ENCODE results near the gene HUNK. TPM values are rescaled to one million over a fixed set of nuclear protein-coding genes. Genes with fewer than 3 reads are reported as not detected.
"Not testable (repeated sequence)": the region's sequence is repeated elsewhere in the genome, so short reads cannot be mapped to it uniquely, and the experiment has no call there.

The HUNK gene
- total RNA-seq, 1 donor from 2014 or later = 0.44 TPM

DNA sequence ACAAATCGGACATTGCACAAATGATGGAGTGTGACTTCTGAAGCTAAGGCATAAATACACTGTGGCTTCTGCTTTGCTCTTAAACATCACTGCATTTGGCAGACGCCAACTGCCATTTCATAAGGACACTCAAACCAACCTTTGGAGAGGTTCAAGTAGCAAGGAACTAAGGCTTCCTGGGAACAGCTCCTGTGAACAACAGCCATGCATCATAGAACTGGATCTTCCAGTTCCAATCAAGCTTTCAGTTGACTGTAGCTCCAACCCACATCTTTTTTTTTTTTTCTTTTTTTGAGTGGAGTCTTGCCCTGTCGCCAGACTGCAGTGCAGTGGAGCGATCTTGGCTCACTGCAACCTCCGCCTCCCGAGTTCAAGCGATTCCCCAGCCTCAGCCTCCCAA lies 10.7 kb upstream of the HUNK start:
- Histone ChIP-seq H3K9me3 (replicated peaks) (no peaks in the 10 kb centered on the region), H3K36me3 (no peaks in the 10 kb centered on the region), H3K4me1 (peaks cover 10% of the 10 kb centered on the region), H3K27ac (replicated peaks) (no peak overlapping the region), H3K27me3 (ENCODE audit: low read depth) (peaks cover 15% of the 10 kb centered on the region), H3K4me3 (no peak overlapping the region)
- TF ChIP-seq, protein P1, sequence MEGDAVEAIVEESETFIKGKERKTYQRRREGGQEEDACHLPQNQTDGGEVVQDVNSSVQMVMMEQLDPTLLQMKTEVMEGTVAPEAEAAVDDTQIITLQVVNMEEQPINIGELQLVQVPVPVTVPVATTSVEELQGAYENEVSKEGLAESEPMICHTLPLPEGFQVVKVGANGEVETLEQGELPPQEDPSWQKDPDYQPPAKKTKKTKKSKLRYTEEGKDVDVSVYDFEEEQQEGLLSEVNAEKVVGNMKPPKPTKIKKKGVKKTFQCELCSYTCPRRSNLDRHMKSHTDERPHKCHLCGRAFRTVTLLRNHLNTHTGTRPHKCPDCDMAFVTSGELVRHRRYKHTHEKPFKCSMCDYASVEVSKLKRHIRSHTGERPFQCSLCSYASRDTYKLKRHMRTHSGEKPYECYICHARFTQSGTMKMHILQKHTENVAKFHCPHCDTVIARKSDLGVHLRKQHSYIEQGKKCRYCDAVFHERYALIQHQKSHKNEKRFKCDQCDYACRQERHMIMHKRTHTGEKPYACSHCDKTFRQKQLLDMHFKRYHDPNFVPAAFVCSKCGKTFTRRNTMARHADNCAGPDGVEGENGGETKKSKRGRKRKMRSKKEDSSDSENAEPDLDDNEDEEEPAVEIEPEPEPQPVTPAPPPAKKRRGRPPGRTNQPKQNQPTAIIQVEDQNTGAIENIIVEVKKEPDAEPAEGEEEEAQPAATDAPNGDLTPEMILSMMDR (IDR thresholded peaks at IDR 0.05; ENCODE audit: borderline replicate concordance) = no peak
- DNase-seq = no peak
- intact Hi-C loops (cut with micrococcal nuclease) = no loop called here

DNA sequence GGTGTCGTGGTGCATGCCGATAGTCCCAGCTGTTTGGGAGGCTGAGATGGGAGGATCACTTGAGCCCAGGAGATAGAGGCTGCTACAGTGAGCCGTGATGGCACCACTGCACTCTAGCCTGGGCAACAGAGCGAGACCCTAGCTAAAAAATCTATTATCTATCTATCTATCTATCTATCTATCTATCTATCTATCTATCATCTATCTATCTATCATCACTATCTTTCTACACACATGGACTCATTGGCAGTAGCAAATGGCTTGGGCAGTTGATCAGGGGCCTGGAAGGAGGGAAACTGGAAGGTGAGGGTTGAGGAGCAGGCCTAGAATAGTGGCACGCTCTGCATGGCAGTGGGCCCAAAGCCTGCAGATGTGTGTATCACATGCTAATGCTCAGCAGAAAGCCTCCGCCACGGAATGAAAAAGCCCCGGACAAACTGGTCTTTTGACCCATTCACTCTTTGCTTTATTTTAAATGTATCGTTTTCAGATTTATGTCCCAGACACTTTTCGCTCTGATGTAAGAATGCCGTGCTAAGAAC lies 7.3 kb upstream of the HUNK start:
- H3K9me3 ChIP-seq (replicated peaks) = no peaks in the 10 kb centered on the region
- H3K4me1 ChIP-seq = peaks cover 10% of the 10 kb centered on the region
- intact Hi-C loops (cut with micrococcal nuclease) = loop anchor here (5.0 kb wide), 1 partner anchor 392 kb away; no protein-coding TSS in a partner anchor
- no peak overlapping the region for H3K4me3 ChIP-seq
- TF ChIP-seq, protein P1 (IDR thresholded peaks at IDR 0.05; ENCODE audit: borderline replicate concordance) = no peak
- H3K36me3 ChIP-seq = no peaks in the 10 kb centered on the region
- peaks cover 41% of the 10 kb centered on the region for H3K27me3 ChIP-seq (ENCODE audit: low read depth)
- no peak overlapping the region for H3K27ac ChIP-seq (replicated peaks)
- no peak for DNase-seq

DNA sequence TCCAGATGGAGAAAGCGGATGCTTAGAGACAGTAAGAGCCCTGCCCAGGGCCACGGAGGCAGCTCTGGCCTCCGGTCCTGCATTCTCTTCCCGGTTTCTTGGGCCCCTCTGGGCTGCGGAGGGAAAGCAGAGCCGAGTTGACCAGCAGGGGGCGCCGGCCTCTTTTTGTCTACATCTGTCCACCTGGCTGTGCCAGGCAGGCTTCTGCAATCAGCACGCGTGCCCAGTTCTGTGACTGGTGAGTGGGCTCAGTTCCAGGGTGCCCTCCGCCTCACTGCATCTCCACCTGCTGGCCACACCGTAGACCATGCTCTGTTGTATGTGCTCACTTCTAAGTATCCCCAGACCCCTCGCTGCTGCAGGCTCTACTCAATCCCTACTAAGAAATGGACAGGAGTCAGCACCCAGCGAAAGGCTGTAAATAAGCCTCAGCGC lies 6.7 kb upstream of the HUNK start:
- intact Hi-C loops (cut with micrococcal nuclease) = loop anchor here (5.0 kb wide), 1 partner anchor 391 kb away; no protein-coding TSS in a partner anchor
- Histone ChIP-seq H3K36me3 (no peaks in the 10 kb centered on the region), H3K27me3 (ENCODE audit: low read depth) (peaks cover 41% of the 10 kb centered on the region), H3K27ac (replicated peaks) (no peak overlapping the region), H3K4me3 (no peak overlapping the region), H3K9me3 (replicated peaks) (no peaks in the 10 kb centered on the region), H3K4me1 (peaks cover 10% of the 10 kb centered on the region)
- TF ChIP-seq, protein P1 (IDR thresholded peaks at IDR 0.05; ENCODE audit: borderline replicate concordance) = peak; percentile 93
- peak; percentile 88 for DNase-seq

DNA sequence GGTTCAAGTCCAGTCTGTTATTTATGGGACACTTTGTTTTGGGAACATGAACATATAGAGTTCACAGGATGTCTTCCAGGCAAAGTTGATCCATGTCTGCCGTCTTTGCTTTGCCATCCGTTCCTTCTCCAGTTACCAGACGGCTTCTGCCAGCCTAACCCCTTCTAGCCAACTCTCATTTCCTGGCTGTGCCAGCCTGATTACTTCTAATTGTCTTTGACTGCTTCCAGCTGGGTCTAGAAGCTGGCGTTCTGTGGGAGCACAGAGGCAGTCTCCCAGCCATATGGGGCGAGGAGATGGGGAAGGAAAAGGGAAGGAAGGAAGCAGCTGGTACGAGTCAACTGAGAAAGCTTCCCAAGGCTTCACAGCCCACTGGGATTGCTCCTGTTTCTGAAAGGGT lies 3.1 kb upstream of the HUNK start:
- H3K9me3 ChIP-seq (replicated peaks) = no peaks in the 10 kb centered on the region
- no peak overlapping the region for H3K4me3 ChIP-seq
- TF ChIP-seq, protein P1 (IDR thresholded peaks at IDR 0.05; ENCODE audit: borderline replicate concordance) = no peak
- DNase-seq = no peak
- H3K36me3 ChIP-seq = no peaks in the 10 kb centered on the region
- no peak overlapping the region for H3K27ac ChIP-seq (replicated peaks)
- intact Hi-C loops (cut with micrococcal nuclease) = loop anchor here (5.0 kb wide), 1 partner anchor 388 kb away; no protein-coding TSS in a partner anchor
- peaks cover 33% of the 10 kb centered on the region for H3K4me1 ChIP-seq
- peaks cover 69% of the 10 kb centered on the region for H3K27me3 ChIP-seq (ENCODE audit: low read depth)

DNA sequence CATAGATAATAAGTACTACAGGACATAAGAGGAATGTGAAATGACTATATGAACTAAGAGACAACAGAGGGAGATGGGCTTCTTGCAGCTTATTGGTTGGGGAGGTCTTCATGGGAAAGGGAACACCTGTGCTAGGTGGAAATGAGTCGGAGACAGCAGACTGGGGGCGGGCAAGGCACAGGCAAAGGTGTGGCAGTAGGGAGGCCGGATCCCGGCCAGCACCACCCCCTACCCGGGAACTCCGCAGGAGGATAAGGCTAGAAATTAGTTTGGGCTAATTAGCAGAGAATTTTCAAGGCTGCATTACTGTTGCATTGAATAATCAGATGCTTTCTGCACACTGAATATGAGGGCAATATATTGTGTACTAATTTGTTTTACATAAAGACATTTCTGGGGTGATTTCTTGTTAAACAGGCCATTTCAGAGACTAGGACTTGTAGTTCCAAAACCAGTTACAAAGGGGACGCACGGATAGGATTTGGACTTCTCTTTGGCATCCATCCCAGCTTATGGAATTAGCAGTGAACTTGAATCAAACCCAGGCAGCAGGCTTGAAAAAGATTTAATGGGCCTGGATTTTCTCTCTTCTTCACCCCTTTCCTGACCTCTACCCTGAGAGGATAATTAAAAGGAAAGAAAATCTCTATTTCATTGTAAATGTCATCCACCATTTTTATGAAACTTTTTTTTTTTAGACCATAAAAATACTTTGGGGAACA lies 2.2 kb upstream of the HUNK start:
- H3K4me3 ChIP-seq = no peak overlapping the region
- no peak for DNase-seq
- H3K36me3 ChIP-seq = no peaks in the 10 kb centered on the region
- intact Hi-C loops (cut with micrococcal nuclease) = no loop called here
- peaks cover 78% of the 10 kb centered on the region for H3K27me3 ChIP-seq (ENCODE audit: low read depth)
- H3K9me3 ChIP-seq (replicated peaks) = no peaks in the 10 kb centered on the region
- TF ChIP-seq, protein P1 (IDR thresholded peaks at IDR 0.05; ENCODE audit: borderline replicate concordance) = no peak
- H3K27ac ChIP-seq (replicated peaks) = no peak overlapping the region
- peaks cover 31% of the 10 kb centered on the region for H3K4me1 ChIP-seq

DNA sequence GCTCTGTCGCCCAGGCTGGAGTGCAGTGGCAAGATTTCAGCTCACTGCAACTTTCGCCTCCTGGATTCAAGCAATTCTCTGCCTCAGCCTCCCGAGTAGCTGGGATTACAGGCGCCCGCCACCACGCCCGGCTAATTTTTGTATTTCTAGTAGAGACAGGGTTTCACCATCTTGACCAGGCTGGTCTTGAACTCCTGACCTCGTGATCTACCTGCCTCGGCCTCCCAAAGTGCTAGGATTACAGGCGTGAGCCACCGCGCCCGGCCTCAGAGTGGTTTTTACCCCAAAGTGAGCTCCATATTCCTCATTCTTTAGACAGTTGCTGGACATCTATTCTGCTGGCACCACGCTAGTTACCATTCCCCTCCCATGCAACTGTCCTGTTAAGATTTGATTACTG lies 1.4 kb upstream of the HUNK start:
- H3K27me3 ChIP-seq (ENCODE audit: low read depth) = peaks cover 78% of the 10 kb centered on the region
- DNase-seq; intact Hi-C loops (cut with micrococcal nuclease); H3K4me3 ChIP-seq; H3K9me3 ChIP-seq (replicated peaks); H3K27ac ChIP-seq (replicated peaks); H3K36me3 ChIP-seq: not testable (repeated sequence)
- H3K4me1 ChIP-seq = peaks cover 24% of the 10 kb centered on the region
